GM19467 (cell line): ENCODE data around the gene CYSTM1.

Source experiments
- ATAC-seq: cut with Tn5 transposase; IDR thresholded peaks from one replicate; pipeline ENCODE4 v1.9.1; 2021; ENCODE audit warnings: mild to moderate bottlenecking, moderate library complexity; ENCODE audit not compliant: unreplicated experiment

CYSTM1 gene

DNA sequence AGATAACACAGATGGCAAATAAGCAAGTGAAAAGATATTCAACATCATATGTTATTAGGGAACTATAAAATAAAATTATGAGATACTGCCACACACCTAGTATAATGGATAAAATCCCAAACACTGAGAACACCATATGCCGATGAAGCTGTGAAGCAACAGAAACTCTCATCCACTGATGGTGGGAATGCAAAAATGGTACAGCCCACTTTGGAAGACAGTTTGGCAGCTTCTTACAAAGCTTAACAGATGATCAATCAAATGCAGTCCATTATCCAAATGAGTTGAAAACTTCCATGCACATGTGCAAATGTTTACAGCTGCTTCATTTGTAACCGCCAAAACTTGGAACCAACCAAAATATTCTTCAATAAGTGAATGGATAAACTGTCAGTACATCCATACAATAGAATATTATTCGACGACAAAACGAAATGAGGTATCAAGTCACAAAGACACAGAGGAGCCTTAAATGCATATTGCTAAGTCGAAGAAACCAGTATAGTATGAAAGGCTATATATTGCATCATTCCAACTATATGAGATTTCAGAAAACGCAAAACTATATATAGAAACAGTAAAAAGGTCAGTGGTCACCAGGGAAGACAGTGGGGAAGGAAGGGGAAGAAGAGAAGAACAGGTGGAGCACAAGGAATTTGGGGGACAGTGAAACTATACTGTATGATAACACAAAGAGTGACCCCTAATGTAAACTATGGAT is 113.0 kb downstream of the CYSTM1 start:
- ATAC-seq: no peak

DNA sequence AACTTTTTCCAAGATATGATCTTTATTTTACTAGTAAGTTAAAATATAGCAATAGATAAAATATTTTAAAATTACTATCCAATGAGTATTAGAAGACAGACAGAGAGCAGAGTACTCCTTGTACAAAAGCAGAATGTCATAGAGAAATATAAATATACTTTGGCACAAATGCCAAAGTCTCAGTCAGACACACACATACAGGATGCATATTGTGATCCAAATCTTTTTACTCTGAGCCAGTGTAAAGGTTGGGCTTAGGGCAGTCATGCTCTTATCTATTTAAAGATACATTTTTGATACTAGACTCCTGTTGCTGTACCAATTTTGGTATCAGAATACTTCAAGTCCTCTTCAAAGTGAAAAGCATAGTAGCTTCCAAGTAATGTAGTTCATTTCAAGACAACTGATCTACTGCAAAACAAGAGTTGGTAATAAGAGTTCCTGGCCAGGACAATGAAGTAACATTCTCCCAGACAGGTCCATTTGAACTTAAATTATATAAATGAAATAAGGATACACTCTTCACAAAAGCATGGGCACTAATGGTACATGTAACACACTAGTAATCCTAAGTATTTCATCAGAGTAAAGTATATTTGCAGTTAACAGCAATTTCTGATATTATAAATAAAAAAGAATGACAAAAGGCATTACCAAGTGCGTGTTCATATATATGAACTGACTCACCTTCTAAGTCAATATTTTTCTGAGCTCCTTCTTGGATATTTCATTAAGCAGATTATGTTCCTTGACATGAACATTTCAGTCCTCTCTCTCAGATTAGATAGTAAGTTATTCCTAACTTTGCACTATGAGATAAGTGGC is 117.4 kb downstream of the CYSTM1 start:
- no peak for ATAC-seq
